ENCODE data around the gene ZP2.
"Not testable (repeated sequence)": the region's sequence is repeated elsewhere in the genome, so short reads cannot be mapped to it uniquely, and the experiment has no call there.

ZP2 gene

DNA sequence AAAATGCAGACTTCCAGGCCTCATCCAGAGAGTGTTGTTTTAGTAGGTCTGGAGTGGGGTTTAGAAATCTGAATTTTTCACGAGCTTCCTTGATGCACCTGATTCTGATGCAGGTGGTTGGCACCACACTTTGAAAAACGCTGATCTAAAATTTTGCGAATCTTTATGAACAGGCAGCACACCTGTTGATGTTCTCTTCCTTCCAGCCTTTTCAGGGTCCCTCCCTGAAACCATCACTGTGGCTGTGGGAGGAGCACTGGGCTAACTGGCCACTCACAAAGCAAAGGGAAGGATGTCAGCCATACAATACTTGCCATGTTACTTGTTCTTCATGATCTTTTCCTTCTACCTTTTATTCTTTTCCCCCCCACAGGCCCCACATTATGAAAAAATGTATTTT is 38.7 kb downstream of the ZP2 start:
- Histone ChIP-seq H3K4me2 (ENCODE audit: low read depth, low read length, poor library complexity, severe bottlenecking) (no peak overlapping the region), H2AFZ (ENCODE audit: low read length) (no peak overlapping the region), H3K27me3 (ENCODE audit: insufficient read depth, low read length, poor library complexity, severe bottlenecking) (no peaks in the 10 kb centered on the region), H3K9ac (ENCODE audit: low read depth, low read length, poor library complexity, severe bottlenecking) (no peak overlapping the region), H3K79me2 (ENCODE audit: insufficient read depth, low read length) (no peaks in the 10 kb centered on the region), H3K9me2 (replicated peaks; ENCODE audit: low read depth, low read length) (no peaks in the 10 kb centered on the region), H3K36me3 (ENCODE audit: insufficient read depth, low read length) (no peaks in the 10 kb centered on the region; the same call in 1 of the 2 replicates), H3K9me3 (ENCODE audit: insufficient read depth, low read depth, low read length) (no peaks in the 10 kb centered on the region), H4K20me1 (ENCODE audit: insufficient read depth, low read length, poor library complexity, severe bottlenecking) (no peaks in the 10 kb centered on the region), H3F3A (ENCODE audit: low read depth) (no peaks in the 10 kb centered on the region), H3K4me1 (ENCODE audit: insufficient read depth, low read length, poor library complexity, severe bottlenecking) (no peaks in the 10 kb centered on the region), H3K4me3 (ENCODE audit: low read length, poor library complexity, severe bottlenecking) (no peak overlapping the region)
- TF ChIP-seq, protein P1, sequence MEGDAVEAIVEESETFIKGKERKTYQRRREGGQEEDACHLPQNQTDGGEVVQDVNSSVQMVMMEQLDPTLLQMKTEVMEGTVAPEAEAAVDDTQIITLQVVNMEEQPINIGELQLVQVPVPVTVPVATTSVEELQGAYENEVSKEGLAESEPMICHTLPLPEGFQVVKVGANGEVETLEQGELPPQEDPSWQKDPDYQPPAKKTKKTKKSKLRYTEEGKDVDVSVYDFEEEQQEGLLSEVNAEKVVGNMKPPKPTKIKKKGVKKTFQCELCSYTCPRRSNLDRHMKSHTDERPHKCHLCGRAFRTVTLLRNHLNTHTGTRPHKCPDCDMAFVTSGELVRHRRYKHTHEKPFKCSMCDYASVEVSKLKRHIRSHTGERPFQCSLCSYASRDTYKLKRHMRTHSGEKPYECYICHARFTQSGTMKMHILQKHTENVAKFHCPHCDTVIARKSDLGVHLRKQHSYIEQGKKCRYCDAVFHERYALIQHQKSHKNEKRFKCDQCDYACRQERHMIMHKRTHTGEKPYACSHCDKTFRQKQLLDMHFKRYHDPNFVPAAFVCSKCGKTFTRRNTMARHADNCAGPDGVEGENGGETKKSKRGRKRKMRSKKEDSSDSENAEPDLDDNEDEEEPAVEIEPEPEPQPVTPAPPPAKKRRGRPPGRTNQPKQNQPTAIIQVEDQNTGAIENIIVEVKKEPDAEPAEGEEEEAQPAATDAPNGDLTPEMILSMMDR (conservative IDR thresholded peaks at IDR 0.05; ENCODE audit: low read length): no peak

DNA sequence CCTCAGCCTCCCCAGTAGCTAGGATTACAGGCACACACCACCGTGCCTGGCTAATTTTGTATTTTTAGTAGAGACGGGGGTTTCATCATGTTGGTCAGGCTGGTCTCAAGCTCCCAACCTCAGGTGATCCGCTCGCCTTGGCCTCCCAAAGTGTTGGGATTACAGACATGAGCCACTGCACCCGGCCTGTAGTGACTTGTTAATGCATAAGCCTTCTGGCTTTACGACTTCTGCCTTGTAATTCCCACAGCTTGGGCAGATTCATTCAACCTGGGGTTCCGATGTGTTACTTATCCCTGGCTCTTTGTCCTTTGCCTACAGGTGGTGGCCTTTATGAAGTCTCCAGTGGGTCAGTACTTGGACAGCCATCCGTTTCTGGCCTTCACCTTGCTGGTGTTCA is 41.3 kb downstream of the ZP2 start:
- not testable (repeated sequence) for H3K9me2 ChIP-seq (replicated peaks; ENCODE audit: low read depth, low read length); H3F3A ChIP-seq (ENCODE audit: low read depth); H3K4me3 ChIP-seq (ENCODE audit: low read length, poor library complexity, severe bottlenecking); H3K36me3 ChIP-seq (ENCODE audit: insufficient read depth, low read length); H4K20me1 ChIP-seq (ENCODE audit: insufficient read depth, low read length, poor library complexity, severe bottlenecking); H3K4me1 ChIP-seq (ENCODE audit: insufficient read depth, low read length, poor library complexity, severe bottlenecking); H3K9me3 ChIP-seq (ENCODE audit: insufficient read depth, low read depth, low read length); H2AFZ ChIP-seq (ENCODE audit: low read length); H3K9ac ChIP-seq (ENCODE audit: low read depth, low read length, poor library complexity, severe bottlenecking); H3K4me2 ChIP-seq (ENCODE audit: low read depth, low read length, poor library complexity, severe bottlenecking); H3K27me3 ChIP-seq (ENCODE audit: insufficient read depth, low read length, poor library complexity, severe bottlenecking); H3K79me2 ChIP-seq (ENCODE audit: insufficient read depth, low read length)

DNA sequence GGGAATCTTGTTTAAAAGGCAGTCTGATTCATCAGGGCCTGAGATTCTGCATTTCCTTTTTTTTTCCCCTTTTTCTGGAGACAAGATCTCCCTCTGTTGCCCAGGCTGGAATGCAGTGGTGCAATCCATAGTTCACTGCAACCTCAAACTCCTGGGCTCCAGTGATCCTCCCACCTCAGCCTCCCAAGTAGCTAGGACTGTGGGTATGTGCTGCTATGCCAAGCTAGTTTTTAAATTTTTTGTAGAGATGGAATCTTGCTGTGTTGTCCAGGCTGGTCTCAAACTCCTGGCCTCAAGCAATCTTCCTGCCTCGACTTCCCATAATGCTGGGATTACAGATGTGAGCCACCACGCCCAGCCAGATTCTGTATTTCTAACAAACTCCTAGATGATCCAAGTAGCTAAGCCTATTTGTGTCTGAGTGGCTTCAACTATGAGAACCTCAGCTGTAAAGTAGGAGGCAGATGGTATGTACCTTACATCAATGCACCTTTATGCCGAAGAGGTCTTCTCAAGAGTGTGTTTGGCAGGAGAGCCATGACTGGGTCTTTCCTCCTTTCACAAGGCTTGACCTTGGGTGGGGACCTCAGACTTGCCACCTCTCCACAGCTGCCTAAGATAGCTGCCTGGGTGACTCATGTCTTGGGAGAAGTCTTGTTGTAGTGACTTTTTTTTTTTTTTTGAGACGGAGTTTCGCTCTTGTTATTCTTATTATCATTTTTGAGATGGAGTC is 42.0 kb downstream of the ZP2 start:
- no peaks in the 10 kb centered on the region; the same call in 1 of the 2 replicates for H3K36me3 ChIP-seq (ENCODE audit: insufficient read depth, low read length)
- H3K4me3 ChIP-seq (ENCODE audit: low read length, poor library complexity, severe bottlenecking): no peak overlapping the region
- H3K79me2 ChIP-seq (ENCODE audit: insufficient read depth, low read length): no peaks in the 10 kb centered on the region
- no peak overlapping the region for H3K9ac ChIP-seq (ENCODE audit: low read depth, low read length, poor library complexity, severe bottlenecking)
- TF ChIP-seq EZH2phosphoT487 (IDR thresholded peaks at IDR 0.05; ENCODE audit: borderline replicate concordance): no peak
- TF ChIP-seq, protein P1 (conservative IDR thresholded peaks at IDR 0.05; ENCODE audit: low read length): no peak
- H3K9me2 ChIP-seq (replicated peaks; ENCODE audit: low read depth, low read length): no peaks in the 10 kb centered on the region
- no peaks in the 10 kb centered on the region for H3K27me3 ChIP-seq (ENCODE audit: insufficient read depth, low read length, poor library complexity, severe bottlenecking)
- no peaks in the 10 kb centered on the region for H3K9me3 ChIP-seq (ENCODE audit: insufficient read depth, low read depth, low read length)
- H3F3A ChIP-seq (ENCODE audit: low read depth): no peaks in the 10 kb centered on the region
- H2AFZ ChIP-seq (ENCODE audit: low read length): no peak overlapping the region
- no peaks in the 10 kb centered on the region for H4K20me1 ChIP-seq (ENCODE audit: insufficient read depth, low read length, poor library complexity, severe bottlenecking)
- H3K4me1 ChIP-seq (ENCODE audit: insufficient read depth, low read length, poor library complexity, severe bottlenecking): no peaks in the 10 kb centered on the region
- no peak overlapping the region for H3K4me2 ChIP-seq (ENCODE audit: low read depth, low read length, poor library complexity, severe bottlenecking)
